ENCODE measurements around the gene ZDHHC11B. TPM values are rescaled to one million over a fixed set of nuclear protein-coding genes. Genes with fewer than 3 reads are reported as not detected.

ZDHHC11B gene
- total and polyA plus RNA-seq, 2 donors (not counting 1 experiment from before 2014, with no cell fraction given), result 0.52 TPM; not detected in 1

GRCh38 chr5:819078-819477 is 34.5 kb upstream of the ZDHHC11B start:
- Histone ChIP-seq H4K20me1 (ENCODE audit: control insufficient read depth, insufficient read depth, low read length, poor library complexity, severe bottlenecking) (no peaks in the 10 kb centered on the region), H3K36me3 (replicated peaks in 1 of 2; ENCODE audit: control extremely low read depth in 1 of 2, control insufficient read depth in 1 of 2, extremely low read depth in 1 of 2, insufficient read depth in 2 of 2, low read length in 1 of 2) (no peaks in the 10 kb centered on the region), H2AFZ (ENCODE audit: insufficient read depth, low read depth, low read length, poor library complexity, severe bottlenecking) (no peak overlapping the region), H3K4me2 (replicated peaks; ENCODE audit: low read depth, low read length, poor library complexity, severe bottlenecking) (no peak overlapping the region), H3K27me3 (replicated peaks in 1 of 4; ENCODE audit: control extremely low read depth in 1 of 4, control insufficient read depth in 3 of 4, insufficient read depth in 4 of 4, low read length in 3 of 4) (peaks cover 0 to 3% (median 0%) of the 10 kb centered on the region in 4 experiments), H3K9me3 (ENCODE audit: control extremely low read depth in 1 of 3, control insufficient read depth in 2 of 3, insufficient read depth in 1 of 3, low read length in 2 of 3) (peaks cover 0 to 4% (median 3%) of the 10 kb centered on the region in 3 donors), H3K4me3 (ENCODE audit: control extremely low read depth in 1 of 5, extremely low read depth in 1 of 5, insufficient read depth in 1 of 5, low read depth in 2 of 5, low read length in 4 of 5) (no peak overlapping the region), H3K4me1 (ENCODE audit: control insufficient read depth in 2 of 2, insufficient read depth in 2 of 2, low read length in 2 of 2) (no peaks in the 10 kb centered on the region), H3K79me2 (ENCODE audit: control insufficient read depth, insufficient read depth, low read length) (no peaks in the 10 kb centered on the region), H3K9ac (ENCODE audit: low read length) (no peak overlapping the region), H3K27ac (ENCODE audit: low read length in 2 of 2) (no peak overlapping the region)
- no peak for TF ChIP-seq EZH2 (IDR thresholded peaks at IDR 0.05; ENCODE audit: borderline replicate concordance, insufficient read depth, low read depth, low read length, poor library complexity, severe bottlenecking)
- TF ChIP-seq CTCF (IDR thresholded peaks at IDR 0.05), result no peak
- H3K4me1 Mint-ChIP-seq, result no peaks in the 10 kb centered on the region
- intact Hi-C loops (cut with micrococcal nuclease), result no loop called here
- ATAC-seq (ENCODE audit: low read depth) (no peak), DNase-seq (no peak)
- H3K27ac Mint-ChIP-seq, result no peak overlapping the region
- ChIA-PET CTCF (no interaction called here), POLR2A (no interaction called here)
- 94% methylated on average over 3 of the region's 3 CpGs for WGBS (ENCODE audit: insufficient coverage)
- H3K9me3 Mint-ChIP-seq (ENCODE audit: insufficient read depth), result peaks cover 2% of the 10 kb centered on the region
- no peak overlapping the region for H3K4me3 Mint-ChIP-seq
- H3K27me3 Mint-ChIP-seq, result peaks cover 8% of the 10 kb centered on the region

DNA sequence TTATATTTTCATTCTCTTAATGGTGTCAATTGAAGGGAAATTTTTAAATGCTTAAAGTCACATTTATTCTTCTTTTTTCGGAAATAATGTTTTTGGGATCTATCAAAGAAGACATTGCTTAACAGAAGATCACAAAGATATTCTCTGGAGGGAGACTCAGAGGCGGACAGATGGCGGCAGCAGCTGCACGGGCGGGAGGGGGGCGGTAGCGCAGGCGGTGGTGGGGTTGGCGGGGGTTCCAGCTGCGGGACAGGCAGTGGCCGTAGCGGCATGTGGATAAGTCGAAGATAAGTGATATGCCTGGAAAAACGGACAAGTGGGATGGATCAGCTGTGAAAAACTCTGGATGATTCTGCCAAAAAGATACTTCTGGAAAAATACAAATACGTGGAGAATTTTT is 31.6 kb upstream of the ZDHHC11B start:
- Mint-ChIP-seq H3K27ac (no peak overlapping the region), H3K27me3 (peaks cover 8% of the 10 kb centered on the region), H3K4me1 (no peaks in the 10 kb centered on the region), H3K4me3 (no peak overlapping the region), H3K9me3 (ENCODE audit: insufficient read depth) (no peaks in the 10 kb centered on the region)
- Histone ChIP-seq H3K27me3 (replicated peaks in 1 of 4; ENCODE audit: control extremely low read depth in 1 of 4, control insufficient read depth in 3 of 4, insufficient read depth in 4 of 4, low read length in 3 of 4) (peaks cover 0 to 3% (median 0%) of the 10 kb centered on the region in 4 experiments), H3K9ac (ENCODE audit: low read length) (no peak overlapping the region), H2AFZ (ENCODE audit: insufficient read depth, low read depth, low read length, poor library complexity, severe bottlenecking) (no peak overlapping the region), H4K20me1 (ENCODE audit: control insufficient read depth, insufficient read depth, low read length, poor library complexity, severe bottlenecking) (no peaks in the 10 kb centered on the region), H3K9me3 (ENCODE audit: control extremely low read depth in 1 of 3, control insufficient read depth in 2 of 3, insufficient read depth in 1 of 3, low read length in 2 of 3) (peaks cover 0 to 4% (median 3%) of the 10 kb centered on the region in 3 donors), H3K4me2 (replicated peaks; ENCODE audit: low read depth, low read length, poor library complexity, severe bottlenecking) (no peak overlapping the region), H3K79me2 (ENCODE audit: control insufficient read depth, insufficient read depth, low read length) (no peaks in the 10 kb centered on the region), H3K36me3 (replicated peaks in 1 of 2; ENCODE audit: control extremely low read depth in 1 of 2, control insufficient read depth in 1 of 2, extremely low read depth in 1 of 2, insufficient read depth in 2 of 2, low read length in 1 of 2) (no peaks in the 10 kb centered on the region), H3K27ac (ENCODE audit: low read length in 2 of 2) (no peak overlapping the region), H3K4me1 (ENCODE audit: control insufficient read depth in 2 of 2, insufficient read depth in 2 of 2, low read length in 2 of 2) (no peaks in the 10 kb centered on the region), H3K4me3 (ENCODE audit: control extremely low read depth in 1 of 5, extremely low read depth in 1 of 5, insufficient read depth in 1 of 5, low read depth in 2 of 5, low read length in 4 of 5) (no peak overlapping the region)
- TF ChIP-seq CTCF (IDR thresholded peaks at IDR 0.05) (no peak), EZH2 (IDR thresholded peaks at IDR 0.05; ENCODE audit: borderline replicate concordance, insufficient read depth, low read depth, low read length, poor library complexity, severe bottlenecking) (no peak)
- CTCF ChIA-PET, result no interaction called here
- ATAC-seq (ENCODE audit: low read depth) (no peak), DNase-seq (no peak)
- 96% methylated on average over 12 of the region's 15 CpGs for WGBS (ENCODE audit: insufficient coverage)
- POLR2A ChIA-PET, result no interaction called here
- intact Hi-C loops (cut with micrococcal nuclease), result no loop called here
